ENCODE results near the gene PITPNM2. TPM values are rescaled to one million over a fixed set of nuclear protein-coding genes. Genes with fewer than 3 reads are reported as not detected.

PITPNM2 gene
- total and polyA plus RNA-seq, 2 experiments from 2014 or later = 0.82 to 3.0 TPM

- TF ChIP-seq EZH2 (IDR thresholded peaks at IDR 0.05; ENCODE audit: low read depth, unreplicated experiment) = no peak
- TF ChIP-seq STAT1 (IDR thresholded peaks at IDR 0.05; ENCODE audit: unreplicated experiment) = no peak
- TF ChIP-seq ZNF462 (CRISPR knock-in tag; IDR thresholded peaks at IDR 0.05) = peak; percentile 62; the same call in 1 of the 2 replicates
- peaks cover 40% of the 10 kb centered on the region for H3K4me1 ChIP-seq (ENCODE audit: insufficient read depth)
- H3K9me3 Mint-ChIP-seq = 0 out of 3 replicates have a peak, but pooled peaks cover 3% of the 10 kb centered on the region
- peaks cover 28% of the 10 kb centered on the region for H3K27me3 Mint-ChIP-seq (ENCODE audit: insufficient read depth, low read depth, poor library complexity)
- H2AFZ ChIP-seq = no peak overlapping the region
- peak; percentile 31 for ATAC-seq
- peaks cover 33% of the 10 kb centered on the region for H3K27me3 ChIP-seq (ENCODE audit: insufficient read depth)
- peak overlapping the region; percentile 55 for H3K4me3 Mint-ChIP-seq
- no peaks in the 10 kb centered on the region for H3K79me2 ChIP-seq (replicated peaks; ENCODE audit: insufficient read depth)
- H4K20me1 ChIP-seq (replicated peaks; ENCODE audit: insufficient read depth) = no peaks in the 10 kb centered on the region
- peak overlapping the region; percentile 80 for H3K27ac Mint-ChIP-seq
- DNase-seq (ENCODE audit: low spot score) = peak; percentile 62
- H3K4me2 ChIP-seq = peak overlapping the region; percentile 63
- H3K4me1 Mint-ChIP-seq = peaks cover 44% of the 10 kb centered on the region
- peaks cover 2% of the 10 kb centered on the region; the same call in 1 of the 3 replicates for H3K36me3 Mint-ChIP-seq (ENCODE audit: low read depth)
- no peak overlapping the region; the same call in 1 of the 2 replicates for H3K27ac ChIP-seq (ENCODE audit: low read depth)
- H3K4me3 ChIP-seq = peak overlapping the region; percentile 33; the same call in 1 of the 2 replicates
- no peaks in the 10 kb centered on the region for H3K9me2 ChIP-seq (ENCODE audit: insufficient read depth)
- no peaks in the 10 kb centered on the region for H3K36me3 ChIP-seq (ENCODE audit: insufficient read depth)
- peaks cover 19% of the 10 kb centered on the region; the same call in 1 of the 2 replicates for H3F3A ChIP-seq (replicated peaks; ENCODE audit: low read depth)
These were observed 3.0 kb upstream of the PITPNM2 start for GRCh38 chr12:123153906-123154305.

GRCh38 chr12:123152833-123153232, 1.9 kb upstream of the PITPNM2 start:
- DNase-seq (ENCODE audit: low spot score) (peak; percentile 23), ATAC-seq (no peak)
- peaks cover 47% of the 10 kb centered on the region for H3K4me1 Mint-ChIP-seq
- Histone ChIP-seq H2AFZ (no peak overlapping the region), H3K4me2 (peak overlapping the region; percentile 63; the same call in 1 of the 2 replicates), H3K27me3 (ENCODE audit: insufficient read depth) (peaks cover 44% of the 10 kb centered on the region), H3K4me1 (ENCODE audit: insufficient read depth) (peaks cover 40% of the 10 kb centered on the region), H3K79me2 (replicated peaks; ENCODE audit: insufficient read depth) (no peaks in the 10 kb centered on the region), H4K20me1 (replicated peaks; ENCODE audit: insufficient read depth) (0 out of 2 replicates have a peak, but pooled peaks cover 5% of the 10 kb centered on the region), H3K9me2 (ENCODE audit: insufficient read depth) (no peaks in the 10 kb centered on the region), H3K36me3 (ENCODE audit: insufficient read depth) (no peaks in the 10 kb centered on the region; the same call in 1 of the 2 replicates), H3F3A (replicated peaks; ENCODE audit: low read depth) (peaks cover 19% of the 10 kb centered on the region; the same call in 1 of the 2 replicates), H3K4me3 (no peak overlapping the region), H3K27ac (ENCODE audit: low read depth) (no peak overlapping the region)
- no peak overlapping the region for H3K27ac Mint-ChIP-seq
- H3K36me3 Mint-ChIP-seq (ENCODE audit: low read depth) = peaks cover 2% of the 10 kb centered on the region; the same call in 1 of the 3 replicates
- 0 out of 3 replicates have a peak overlapping the region, but pooled peaks have one; percentile 55 for H3K4me3 Mint-ChIP-seq
- peaks cover 36% of the 10 kb centered on the region for H3K27me3 Mint-ChIP-seq (ENCODE audit: insufficient read depth, low read depth, poor library complexity)
- 0 out of 3 replicates have a peak, but pooled peaks cover 3% of the 10 kb centered on the region for H3K9me3 Mint-ChIP-seq
- no peak for TF ChIP-seq CTCF (conservative IDR thresholded peaks at IDR 0.05; ENCODE audit: low read depth in 2 of 2)

Measured in GM23338 (cell line).